ENCODE measurements around the gene TBL2.

TBL2 gene

GRCh38 chr7:73522105-73522872 lies 56.1 kb downstream of the TBL2 start, which contains the start of gene BAZ1B:
Gene BAZ1B, minus strand, starts transcription at chr7:73522293. Its CDS starts 360 bp downstream, at chr7:73521933.
- Histone ChIP-seq H3K27me3 (ENCODE audit: insufficient read depth, low read length, poor library complexity) (no peaks in the 10 kb centered on the region), H4K20me1 (ENCODE audit: insufficient read depth, low read length) (peaks cover 37% of the 10 kb centered on the region), H3K9me3 (ENCODE audit: insufficient read depth, low read length, severe bottlenecking) (no peaks in the 10 kb centered on the region), H3K27ac (ENCODE audit: low read length) (peak within 1 kb of the TSS; percentile 96), H3K4me3 (ENCODE audit: low read depth in 1 of 2, low read length in 2 of 2) (peak within 1 kb of the TSS; percentile 62 to 75), H3K36me3 (ENCODE audit: insufficient read depth, low read length) (peaks cover 32% of the 10 kb centered on the region), H3K9ac (ENCODE audit: low read depth, low read length) (peak within 1 kb of the TSS; percentile 94), H3K4me2 (ENCODE audit: insufficient read depth, low read length) (peak within 1 kb of the TSS; percentile 93), H3K4me1 (ENCODE audit: insufficient read depth, low read length) (peaks cover 79% of the 10 kb centered on the region), H2AFZ (ENCODE audit: low read depth, low read length) (peak within 1 kb of the TSS; percentile 85), H3K79me2 (ENCODE audit: insufficient read depth, low read length) (peaks cover 66% of the 10 kb centered on the region)
- TF ChIP-seq EZH2 (IDR thresholded peaks at IDR 0.05; ENCODE audit: borderline replicate concordance, low read depth, low read length, severe bottlenecking) (no peak), CTCF (IDR thresholded peaks at IDR 0.05; ENCODE audit: borderline replicate concordance, extremely low read depth, low read length, poor library complexity, severe bottlenecking) (no peak)
- DNase-seq (peak; percentile 98), ATAC-seq (ENCODE audit: insufficient read depth, low read depth) (peak; percentile 86)

DNA sequence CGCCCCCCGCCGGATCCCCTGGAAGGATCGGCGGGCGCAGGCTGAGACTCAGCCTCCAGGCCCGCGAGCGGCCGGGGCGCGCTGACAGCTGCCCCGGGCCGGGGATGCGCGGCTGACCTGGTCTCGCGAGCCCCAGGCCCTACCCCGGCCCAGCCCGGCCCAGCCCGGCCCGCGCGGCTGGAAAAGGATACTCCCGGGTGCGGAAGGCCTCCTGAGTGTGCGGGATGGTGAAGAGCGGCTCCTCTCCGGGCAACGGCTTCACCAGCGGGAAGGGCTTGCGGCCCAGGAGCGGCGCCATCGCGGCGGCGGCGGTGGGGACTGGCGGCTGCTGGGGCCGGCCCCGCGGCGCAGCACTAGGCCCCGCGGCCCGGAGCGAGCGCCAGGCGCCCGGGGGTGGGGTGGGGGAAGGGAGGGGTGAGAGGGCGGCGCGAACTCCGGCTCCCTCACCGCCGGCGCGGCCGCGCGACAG lies 56.7 kb downstream of the TBL2 start:
- H3K79me2 ChIP-seq (ENCODE audit: insufficient read depth, low read length) = peaks cover 73% of the 10 kb centered on the region
- H3K9ac ChIP-seq (ENCODE audit: low read depth, low read length) = peak overlapping the region; percentile 94
- H3K4me1 ChIP-seq (ENCODE audit: insufficient read depth, low read length) = peaks cover 76% of the 10 kb centered on the region
- ATAC-seq (ENCODE audit: insufficient read depth, low read depth) (peak; percentile 44), DNase-seq (no peak)
- peak overlapping the region; percentile 93 for H3K4me2 ChIP-seq (ENCODE audit: insufficient read depth, low read length)
- peak overlapping the region; percentile 62 to 75 for H3K4me3 ChIP-seq (ENCODE audit: low read depth in 1 of 2, low read length in 2 of 2)
- H3K9me3 ChIP-seq (ENCODE audit: insufficient read depth, low read length, severe bottlenecking) = no peaks in the 10 kb centered on the region
- TF ChIP-seq CTCF (IDR thresholded peaks at IDR 0.05; ENCODE audit: borderline replicate concordance, extremely low read depth, low read length, poor library complexity, severe bottlenecking) (no peak), EZH2 (IDR thresholded peaks at IDR 0.05; ENCODE audit: borderline replicate concordance, low read depth, low read length, severe bottlenecking) (no peak)
- peak overlapping the region; percentile 37 for H2AFZ ChIP-seq (ENCODE audit: low read depth, low read length)
- peak overlapping the region; percentile 96 for H3K27ac ChIP-seq (ENCODE audit: low read length)
- no peaks in the 10 kb centered on the region for H3K27me3 ChIP-seq (ENCODE audit: insufficient read depth, low read length, poor library complexity)
- peaks cover 38% of the 10 kb centered on the region for H3K36me3 ChIP-seq (ENCODE audit: insufficient read depth, low read length)
- peaks cover 43% of the 10 kb centered on the region for H4K20me1 ChIP-seq (ENCODE audit: insufficient read depth, low read length)

- Histone ChIP-seq H3K4me2 (ENCODE audit: insufficient read depth, low read length) (peak overlapping the region; percentile 93), H3K36me3 (ENCODE audit: insufficient read depth, low read length) (peaks cover 46% of the 10 kb centered on the region), H2AFZ (ENCODE audit: low read depth, low read length) (peak overlapping the region; percentile 37; the same call in 1 of the 2 replicates), H3K27ac (ENCODE audit: low read length) (peak overlapping the region; percentile 96), H3K4me3 (ENCODE audit: low read depth in 1 of 2, low read length in 2 of 2) (peak overlapping the region; percentile 62 to 75), H3K4me1 (ENCODE audit: insufficient read depth, low read length) (peaks cover 69% of the 10 kb centered on the region), H3K27me3 (ENCODE audit: insufficient read depth, low read length, poor library complexity) (no peaks in the 10 kb centered on the region), H3K9ac (ENCODE audit: low read depth, low read length) (peak overlapping the region; percentile 94), H4K20me1 (ENCODE audit: insufficient read depth, low read length) (peaks cover 50% of the 10 kb centered on the region), H3K79me2 (ENCODE audit: insufficient read depth, low read length) (peaks cover 77% of the 10 kb centered on the region), H3K9me3 (ENCODE audit: insufficient read depth, low read length, severe bottlenecking) (no peaks in the 10 kb centered on the region)
- DNase-seq = peak; percentile 26
- no peak for ATAC-seq (ENCODE audit: insufficient read depth, low read depth)
- TF ChIP-seq CTCF (IDR thresholded peaks at IDR 0.05; ENCODE audit: borderline replicate concordance, extremely low read depth, low read length, poor library complexity, severe bottlenecking) = no peak
- TF ChIP-seq EZH2 (IDR thresholded peaks at IDR 0.05; ENCODE audit: borderline replicate concordance, low read depth, low read length, severe bottlenecking) = no peak
Observed at GRCh38 chr7:73520673-73521635, 57.4 kb downstream of the TBL2 start.

Measured in DND-41 (cell line).